ENCODE measurements around the gene PAGE4.

PAGE4 gene

GRCh38 chrX:49829016-49829415 lies at the start of gene PAGE4:
Gene PAGE4, plus strand, starts transcription at chrX:49829303. Its CDS starts 1,126 bp downstream, at chrX:49830429.
- no peak for DNase-seq

GRCh38 chrX:49784747-49785280 lies 44.3 kb upstream of the PAGE4 start:
- no peak for DNase-seq

DNA sequence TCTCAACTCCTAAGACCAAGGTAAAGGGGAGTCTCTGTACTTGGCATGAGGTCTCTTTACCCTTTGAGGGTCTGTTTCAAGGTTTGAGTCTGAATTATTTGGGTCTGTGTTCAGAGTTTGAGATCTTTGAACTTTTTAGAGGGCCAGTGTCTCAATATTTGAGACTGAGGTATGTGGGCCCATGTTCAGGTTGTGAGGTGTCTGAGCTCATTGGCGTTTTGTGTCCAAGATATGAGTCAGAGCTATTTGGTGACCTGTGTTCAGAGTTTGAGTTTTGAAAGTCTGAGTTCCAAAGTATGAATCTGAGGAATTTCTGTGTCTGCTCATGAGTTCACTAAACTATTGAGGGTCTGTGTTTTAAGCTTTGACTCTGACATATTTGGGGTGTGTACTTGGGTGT lies 36.7 kb upstream of the PAGE4 start:
- no peak for DNase-seq

DNA sequence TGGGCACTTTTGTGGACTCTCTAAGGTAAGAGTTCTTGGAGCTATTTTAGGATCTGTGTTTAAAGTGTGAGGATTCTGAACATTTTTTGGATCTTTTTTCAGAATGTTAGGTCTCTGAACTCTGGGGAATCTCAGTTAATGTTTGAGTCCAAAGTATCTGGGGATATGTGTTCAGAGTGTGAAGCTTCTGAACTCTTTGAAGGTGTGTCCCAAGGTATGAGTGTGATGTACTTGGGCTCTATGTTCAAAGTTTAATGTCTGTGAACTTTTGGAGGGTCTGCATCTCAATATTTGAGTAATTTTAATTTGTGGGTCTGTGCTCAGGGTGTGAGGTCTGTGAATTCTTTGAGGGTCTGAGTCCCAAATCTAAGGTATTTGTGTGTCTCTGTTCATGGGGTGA lies 35.4 kb upstream of the PAGE4 start:
- no peak for DNase-seq

DNA sequence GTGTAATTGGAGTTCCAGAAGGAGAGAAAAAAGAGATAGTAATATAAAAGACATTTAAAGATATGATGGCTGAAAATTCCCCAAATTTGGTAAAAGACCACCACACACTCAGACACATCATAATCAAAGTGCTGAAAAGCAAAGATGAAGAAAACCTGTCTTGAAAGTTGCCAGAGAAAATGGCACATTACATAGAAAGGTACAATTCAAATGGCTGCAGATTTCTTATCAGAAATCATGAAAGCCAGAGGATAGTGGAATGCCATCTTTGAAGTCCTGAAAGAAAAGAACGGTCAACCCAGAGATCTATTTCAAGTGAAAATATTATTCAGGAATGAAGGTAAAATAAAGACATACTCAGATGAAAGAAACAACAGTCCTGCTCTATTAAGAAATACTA lies 29.3 kb upstream of the PAGE4 start:
- no peak for DNase-seq

DNA sequence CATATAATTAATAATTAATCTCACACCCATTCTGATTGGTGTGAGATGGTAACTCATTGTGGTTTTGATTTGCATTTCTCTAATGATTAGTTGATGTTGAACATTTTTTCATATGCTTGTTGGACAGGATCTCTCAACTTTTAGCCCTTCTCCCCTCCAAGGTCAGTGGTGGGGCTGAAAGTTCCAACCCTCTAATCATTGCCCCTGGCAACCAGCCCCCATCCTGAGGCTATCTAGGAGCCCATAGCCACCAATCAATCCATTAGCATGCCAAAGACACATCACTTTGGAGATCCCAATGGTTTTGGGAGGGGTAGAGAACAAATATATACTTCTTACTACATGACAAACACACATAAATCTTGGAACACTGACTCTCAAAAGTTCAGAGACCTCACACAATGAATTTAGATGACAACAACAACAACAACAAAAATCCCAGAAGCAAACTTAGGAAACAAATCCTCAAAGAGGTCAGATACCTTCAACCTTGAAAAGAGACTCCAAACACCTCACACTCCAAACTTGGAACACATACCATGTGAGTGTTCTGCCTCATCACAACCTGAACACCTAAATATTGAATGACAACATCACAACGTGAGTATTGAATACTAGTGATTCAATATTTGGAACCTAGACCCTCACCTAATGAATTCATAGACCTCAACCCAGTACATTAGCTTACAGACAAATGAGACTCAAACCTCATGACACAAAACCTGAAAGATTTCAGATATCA lies 19.0 kb upstream of the PAGE4 start:
- DNase-seq, result peak; percentile 0

DNA sequence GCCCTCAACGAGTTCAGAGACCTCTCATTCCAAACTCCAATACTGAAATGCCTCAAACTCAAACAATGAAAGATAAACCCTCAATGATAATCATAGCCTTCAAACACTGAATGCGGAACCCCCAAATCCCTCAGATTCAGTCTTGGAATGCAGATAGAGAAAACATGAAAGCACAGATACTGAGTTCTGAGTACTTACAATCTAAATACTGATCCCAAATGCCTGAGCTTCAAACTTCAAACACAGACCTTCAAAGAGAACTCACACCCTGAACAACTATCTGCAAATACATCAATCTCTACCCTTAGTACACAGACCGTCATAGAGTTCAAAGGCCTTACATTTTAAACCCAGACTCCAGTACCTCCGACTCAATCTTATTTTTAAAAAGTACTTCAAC lies 16.9 kb upstream of the PAGE4 start:
- DNase-seq, result no peak

DNA sequence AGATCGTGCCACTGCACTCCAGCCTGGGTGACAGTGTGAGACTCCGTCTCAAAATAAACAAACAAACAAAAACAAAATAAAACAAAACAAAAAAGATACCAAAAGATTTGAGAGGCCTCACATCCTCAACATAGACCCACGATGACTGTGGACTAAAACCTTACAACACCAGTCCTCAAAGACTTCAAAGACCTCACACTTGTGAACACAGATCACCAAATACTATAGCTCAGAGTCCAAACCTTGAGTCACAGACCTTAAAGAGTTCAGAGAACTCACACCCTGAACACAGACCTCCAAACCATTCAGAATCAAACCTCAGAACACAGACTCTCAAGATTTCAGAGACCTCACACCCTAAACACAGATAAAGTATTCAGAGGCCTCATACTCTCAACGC lies 12.7 kb upstream of the PAGE4 start:
- DNase-seq, result no peak

DNA sequence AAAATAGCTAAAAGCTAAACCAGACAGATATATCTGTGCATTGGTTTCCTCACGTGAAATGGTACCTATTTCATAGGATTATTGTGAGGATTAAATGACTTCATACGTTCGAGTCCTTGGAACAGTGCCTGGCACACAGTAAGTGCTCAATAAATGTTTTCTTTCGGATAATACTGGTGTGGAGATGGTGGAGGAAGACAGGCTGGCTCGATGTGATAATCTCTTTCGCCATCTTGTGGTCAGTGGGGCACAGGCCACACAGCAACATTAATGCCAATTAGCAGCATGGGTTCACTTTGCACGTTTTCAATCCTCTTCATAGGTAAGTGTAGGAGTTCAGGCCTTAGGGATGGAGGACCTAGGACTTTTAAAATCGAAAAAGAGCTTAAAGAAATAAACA lies 9.3 kb downstream of the PAGE4 start:
- peak; percentile 21 for DNase-seq

GRCh38 chrX:49840679-49841078 lies 11.6 kb downstream of the PAGE4 start:
- peak; percentile 61 for DNase-seq

DNA sequence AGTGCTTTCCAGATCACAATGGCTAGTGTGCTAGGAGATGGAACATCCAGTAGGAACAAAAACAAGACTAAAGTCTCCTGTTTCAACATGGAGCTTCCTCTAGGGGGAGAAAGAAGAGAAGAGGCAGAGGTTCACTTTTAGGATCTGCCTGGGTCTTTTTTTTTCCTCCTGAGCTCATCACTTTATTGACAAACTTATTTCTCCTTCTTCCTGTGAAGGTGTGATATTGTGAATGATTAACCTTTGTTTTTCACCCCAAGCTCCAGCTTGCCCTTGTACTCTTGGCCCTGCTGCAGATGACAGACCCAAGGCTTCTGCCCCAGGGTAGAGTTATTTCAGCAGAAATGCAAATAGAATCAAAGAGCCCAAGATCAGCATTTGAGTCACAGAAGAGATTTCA lies 13.5 kb downstream of the PAGE4 start:
- DNase-seq, result no peak

DNA sequence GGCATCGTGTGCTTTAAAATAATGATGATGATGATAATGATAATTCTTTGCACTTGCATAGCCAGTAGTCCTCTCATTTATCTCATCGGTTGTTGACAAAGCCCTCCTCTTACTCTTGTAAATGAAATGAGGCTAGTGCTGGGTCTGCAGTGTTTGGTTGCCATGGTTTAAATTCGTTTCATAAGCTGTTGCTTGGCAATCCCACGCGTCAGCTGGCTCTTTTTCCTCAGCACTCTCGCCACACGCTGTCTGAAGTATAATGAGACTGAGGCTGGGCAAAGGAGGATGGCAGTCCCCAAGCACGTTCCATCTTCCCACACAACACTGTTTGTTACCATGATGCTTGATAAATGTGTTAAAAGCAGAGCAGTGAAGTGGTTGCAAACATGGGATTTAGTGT lies 15.5 kb downstream of the PAGE4 start:
- peak; percentile 10 for DNase-seq

- DNase-seq, result no peak
Observed at GRCh38 chrX:49845701-49846403, 16.7 kb downstream of the PAGE4 start.

GRCh38 chrX:49846522-49846921 lies 17.4 kb downstream of the PAGE4 start:
- DNase-seq, result no peak

DNA sequence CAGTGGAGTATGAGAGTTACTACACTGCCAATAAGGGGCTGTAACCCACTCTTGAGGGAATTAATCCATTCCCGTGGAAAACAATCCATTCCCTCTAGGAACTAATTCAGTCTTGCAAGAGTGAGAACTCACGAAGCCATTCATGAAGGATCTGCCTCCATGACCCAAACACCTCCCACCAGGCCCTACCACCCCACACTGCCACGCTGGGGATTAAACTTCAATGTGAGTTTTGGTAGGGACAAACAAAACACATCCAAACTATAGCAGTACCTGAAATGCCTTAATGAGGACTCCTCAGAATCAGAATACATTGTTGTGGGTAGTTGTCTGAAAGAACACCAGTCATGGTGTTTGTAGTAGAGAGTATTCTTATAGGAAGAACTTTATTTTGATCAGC lies 19.2 kb downstream of the PAGE4 start:
- DNase-seq, result no peak

GRCh38 chrX:49850028-49850427 lies 20.9 kb downstream of the PAGE4 start:
- DNase-seq, result no peak

DNA sequence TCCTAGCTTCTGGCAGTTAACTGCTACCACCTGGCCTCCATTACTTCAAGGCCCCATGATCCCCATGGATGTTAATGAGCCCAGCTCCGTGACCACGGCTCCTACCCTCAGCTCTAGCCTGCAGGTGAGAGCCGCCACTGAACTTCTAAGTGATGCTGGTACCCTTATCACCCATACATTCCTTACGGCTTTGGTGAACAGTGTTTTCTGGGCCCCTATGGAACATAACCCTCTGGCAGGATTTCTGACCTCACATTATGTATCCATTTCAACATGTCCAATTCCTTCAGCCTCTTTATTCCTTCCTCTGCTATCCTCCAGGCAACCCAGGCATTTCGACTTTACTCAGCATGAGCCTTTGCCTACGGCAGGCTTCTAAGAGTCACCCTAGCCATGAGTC lies 24.6 kb downstream of the PAGE4 start:
- no peak for DNase-seq

DNA sequence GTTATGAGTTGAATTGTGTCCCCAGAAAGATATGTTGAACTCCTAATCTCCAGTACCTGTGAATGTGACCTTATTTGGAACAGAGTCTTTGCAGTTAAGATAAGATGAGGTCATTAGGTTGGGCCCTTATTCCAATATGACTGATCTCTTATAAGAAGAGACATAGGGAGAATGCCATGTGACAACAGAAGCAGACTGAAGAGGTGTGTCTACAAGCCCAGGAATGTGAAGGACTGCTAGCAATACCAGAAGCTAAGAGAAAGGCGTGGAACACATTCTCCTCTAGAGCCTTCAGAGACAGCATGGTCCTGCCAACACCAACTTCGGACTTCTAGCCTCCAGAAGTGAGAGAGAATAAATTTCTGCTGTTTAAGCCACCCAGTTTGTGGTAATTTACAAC lies 27.7 kb downstream of the PAGE4 start:
- no peak for DNase-seq

- DNase-seq, result no peak
Observed at GRCh38 chrX:49858341-49858740, 29.2 kb downstream of the PAGE4 start.

DNA sequence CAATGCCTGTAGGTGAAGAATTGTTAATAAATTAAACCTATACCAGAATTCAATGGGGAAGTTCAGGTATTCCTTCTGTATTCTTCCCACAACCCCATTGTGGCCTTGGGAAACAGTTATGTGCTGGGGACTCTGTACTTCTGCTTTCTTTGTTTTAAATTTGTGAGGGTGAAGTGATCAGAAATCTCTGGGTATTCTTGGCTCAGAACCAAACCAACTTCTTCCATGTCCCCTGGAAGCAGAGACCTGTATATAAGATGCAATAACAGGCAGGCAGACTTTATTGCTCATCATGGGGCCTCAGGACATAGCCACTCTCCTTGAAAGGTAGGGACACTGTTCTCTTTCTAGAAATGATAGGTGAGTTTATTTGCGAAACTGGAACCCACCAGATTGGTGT lies 30.4 kb downstream of the PAGE4 start:
- no peak for DNase-seq

GRCh38 chrX:49860867-49861535 lies 31.9 kb downstream of the PAGE4 start:
- no peak for DNase-seq

DNA sequence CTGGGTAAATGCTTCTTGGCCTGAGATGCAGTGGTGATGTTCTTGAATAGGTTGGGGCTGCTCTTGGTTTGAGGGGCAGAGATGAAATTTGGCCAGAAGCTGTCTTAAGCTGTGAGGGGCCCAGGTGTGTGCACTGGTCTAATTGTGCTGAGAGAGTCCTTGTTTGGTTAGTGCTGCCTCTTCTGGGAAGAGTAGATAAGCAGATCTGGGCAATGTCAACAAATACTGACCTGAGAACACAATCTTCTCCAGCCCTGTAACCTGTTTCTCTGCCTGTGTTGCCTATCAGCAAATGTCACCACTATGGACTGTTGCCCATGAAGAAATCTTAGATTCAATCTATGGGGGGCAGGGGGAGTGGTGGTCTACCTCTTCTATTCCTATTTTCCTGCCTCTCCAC lies 33.0 kb downstream of the PAGE4 start:
- no peak for DNase-seq

DNA sequence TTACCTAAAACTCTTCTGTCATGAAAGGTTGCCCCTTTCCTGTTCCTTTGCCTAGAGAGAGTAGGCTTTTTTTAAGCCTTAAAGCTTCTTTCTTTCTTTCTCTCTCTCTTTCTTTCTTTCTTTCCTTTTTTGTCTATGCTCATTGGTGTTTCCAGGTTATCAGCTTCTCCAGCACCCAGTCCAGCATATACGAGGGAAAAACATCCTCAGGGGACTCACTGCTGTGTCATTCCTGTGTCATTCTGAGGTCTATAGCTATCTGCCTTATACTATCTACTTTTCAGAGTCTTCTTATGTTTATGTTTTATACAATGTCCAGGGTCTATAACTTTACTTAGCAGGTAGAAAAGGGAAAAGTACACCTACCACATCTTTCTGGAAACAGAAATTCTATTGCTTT lies 39.6 kb downstream of the PAGE4 start:
- no peak for DNase-seq

DNA sequence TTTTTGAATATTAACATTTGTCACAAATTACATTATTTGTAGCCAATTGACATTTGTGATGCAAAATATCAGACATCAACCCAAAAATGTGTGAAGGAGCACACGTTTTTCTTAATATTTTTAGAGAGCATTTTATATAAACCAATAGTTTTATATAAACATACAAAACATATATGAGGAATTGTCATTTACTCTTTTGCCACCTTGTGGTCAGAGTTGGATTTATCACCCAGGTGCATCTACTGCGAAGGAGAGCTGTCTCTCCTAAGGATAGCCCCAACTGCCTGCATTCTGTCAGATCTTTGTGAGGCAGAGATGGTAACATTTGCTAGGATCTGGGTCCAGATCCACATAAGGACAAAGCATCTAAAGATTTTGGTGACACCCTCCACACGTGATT lies 47.6 kb downstream of the PAGE4 start:
- peak; percentile 37 for DNase-seq
